ENCODE results near the gene EBI3. TPM values are rescaled to one million over a fixed set of nuclear protein-coding genes. Genes with fewer than 3 reads are reported as not detected.

EBI3 gene
- total RNA-seq, 1 donor from 2014 or later: 43.3 TPM

GRCh38 chr19:4194353-4194752 is 35.0 kb upstream of the EBI3 start:
- intact Hi-C loops (cut with micrococcal nuclease): no loop called here
- H3K36me3 Mint-ChIP-seq (ENCODE audit: low read depth): peaks cover 3% of the 10 kb centered on the region
- DNase-seq (ENCODE audit: low spot score): no peak
- peaks cover 10% of the 10 kb centered on the region for H3K9me3 Mint-ChIP-seq
- no peak overlapping the region for H3K27ac Mint-ChIP-seq
- peaks cover 17% of the 10 kb centered on the region for H3K27me3 Mint-ChIP-seq (ENCODE audit: insufficient read depth)
- H3K4me1 Mint-ChIP-seq (ENCODE audit: low read depth): peaks cover 6% of the 10 kb centered on the region
- no peak overlapping the region for H3K4me3 Mint-ChIP-seq

GRCh38 chr19:4196009-4196408 is 33.3 kb upstream of the EBI3 start:
- Mint-ChIP-seq H3K27me3 (ENCODE audit: insufficient read depth) (peaks cover 17% of the 10 kb centered on the region), H3K4me3 (no peak overlapping the region), H3K4me1 (ENCODE audit: low read depth) (peaks cover 6% of the 10 kb centered on the region), H3K27ac (no peak overlapping the region), H3K9me3 (peaks cover 10% of the 10 kb centered on the region), H3K36me3 (ENCODE audit: low read depth) (peaks cover 3% of the 10 kb centered on the region)
- intact Hi-C loops (cut with micrococcal nuclease): no loop called here
- DNase-seq (ENCODE audit: low spot score): no peak

GRCh38 chr19:4196587-4197148 is 32.7 kb upstream of the EBI3 start:
- Mint-ChIP-seq H3K27me3 (ENCODE audit: insufficient read depth) (peaks cover 17% of the 10 kb centered on the region), H3K4me1 (ENCODE audit: low read depth) (peaks cover 6% of the 10 kb centered on the region), H3K4me3 (no peak overlapping the region), H3K36me3 (ENCODE audit: low read depth) (peaks cover 3% of the 10 kb centered on the region), H3K27ac (no peak overlapping the region), H3K9me3 (peaks cover 10% of the 10 kb centered on the region)
- no peak for DNase-seq (ENCODE audit: low spot score)
- intact Hi-C loops (cut with micrococcal nuclease): no loop called here

- Mint-ChIP-seq H3K4me1 (ENCODE audit: low read depth) (peaks cover 6% of the 10 kb centered on the region), H3K36me3 (ENCODE audit: low read depth) (peaks cover 3% of the 10 kb centered on the region), H3K27ac (peak overlapping the region; percentile 21), H3K27me3 (ENCODE audit: insufficient read depth) (peaks cover 17% of the 10 kb centered on the region), H3K9me3 (peaks cover 10% of the 10 kb centered on the region), H3K4me3 (no peak overlapping the region)
- intact Hi-C loops (cut with micrococcal nuclease): no loop called here
- no peak for DNase-seq (ENCODE audit: low spot score)
Measured at GRCh38 chr19:4197228-4197624, 32.1 kb upstream of the EBI3 start.

GRCh38 chr19:4197625-4198466 is 31.5 kb upstream of the EBI3 start:
- Mint-ChIP-seq H3K4me1 (ENCODE audit: low read depth) (peaks cover 6% of the 10 kb centered on the region), H3K36me3 (ENCODE audit: low read depth) (peaks cover 3% of the 10 kb centered on the region), H3K4me3 (no peak overlapping the region), H3K27me3 (ENCODE audit: insufficient read depth) (peaks cover 17% of the 10 kb centered on the region), H3K27ac (peak overlapping the region; percentile 55), H3K9me3 (peaks cover 10% of the 10 kb centered on the region)
- no peak for DNase-seq (ENCODE audit: low spot score)
- intact Hi-C loops (cut with micrococcal nuclease): no loop called here

GRCh38 chr19:4198467-4199126 is 30.7 kb upstream of the EBI3 start:
- Mint-ChIP-seq H3K36me3 (ENCODE audit: low read depth) (peaks cover 3% of the 10 kb centered on the region), H3K4me1 (ENCODE audit: low read depth) (peaks cover 6% of the 10 kb centered on the region), H3K9me3 (peaks cover 10% of the 10 kb centered on the region), H3K27ac (no peak overlapping the region), H3K4me3 (no peak overlapping the region), H3K27me3 (ENCODE audit: insufficient read depth) (peaks cover 17% of the 10 kb centered on the region)
- DNase-seq (ENCODE audit: low spot score): no peak
- intact Hi-C loops (cut with micrococcal nuclease): no loop called here

- intact Hi-C loops (cut with micrococcal nuclease): no loop called here
- no peak overlapping the region for H3K4me3 Mint-ChIP-seq
- DNase-seq (ENCODE audit: low spot score): no peak
- peaks cover 10% of the 10 kb centered on the region for H3K9me3 Mint-ChIP-seq
- peaks cover 3% of the 10 kb centered on the region for H3K36me3 Mint-ChIP-seq (ENCODE audit: low read depth)
- H3K27ac Mint-ChIP-seq: no peak overlapping the region
- peaks cover 20% of the 10 kb centered on the region for H3K27me3 Mint-ChIP-seq (ENCODE audit: insufficient read depth)
- H3K4me1 Mint-ChIP-seq (ENCODE audit: low read depth): peaks cover 6% of the 10 kb centered on the region
Measured at GRCh38 chr19:4199699-4200293, 29.5 kb upstream of the EBI3 start.

GRCh38 chr19:4200940-4201542 is 28.3 kb upstream of the EBI3 start:
- H3K27ac Mint-ChIP-seq: no peak overlapping the region
- peaks cover 10% of the 10 kb centered on the region for H3K9me3 Mint-ChIP-seq
- H3K27me3 Mint-ChIP-seq (ENCODE audit: insufficient read depth): peaks cover 18% of the 10 kb centered on the region
- no peak for DNase-seq (ENCODE audit: low spot score)
- peaks cover 6% of the 10 kb centered on the region for H3K4me1 Mint-ChIP-seq (ENCODE audit: low read depth)
- intact Hi-C loops (cut with micrococcal nuclease): no loop called here
- H3K4me3 Mint-ChIP-seq: no peak overlapping the region
- H3K36me3 Mint-ChIP-seq (ENCODE audit: low read depth): peaks cover 3% of the 10 kb centered on the region

GRCh38 chr19:4201798-4202197 is 27.5 kb upstream of the EBI3 start:
- intact Hi-C loops (cut with micrococcal nuclease): no loop called here
- Mint-ChIP-seq H3K4me3 (no peak overlapping the region), H3K36me3 (ENCODE audit: low read depth) (peaks cover 3% of the 10 kb centered on the region)

GRCh38 chr19:4206818-4207484 is 22.4 kb upstream of the EBI3 start:
- no peak for DNase-seq (ENCODE audit: low spot score)
- H3K4me1 Mint-ChIP-seq (ENCODE audit: low read depth): no peaks in the 10 kb centered on the region
- no peaks in the 10 kb centered on the region for H3K9me3 Mint-ChIP-seq
- H3K27ac Mint-ChIP-seq: no peak overlapping the region
- peaks cover 6% of the 10 kb centered on the region for H3K27me3 Mint-ChIP-seq (ENCODE audit: insufficient read depth)
- no peaks in the 10 kb centered on the region for H3K36me3 Mint-ChIP-seq (ENCODE audit: low read depth)
- intact Hi-C loops (cut with micrococcal nuclease): no loop called here
- no peak overlapping the region for H3K4me3 Mint-ChIP-seq

More at GRCh38 chr19:4201798-4202197, 27.5 kb upstream of the EBI3 start:
- H3K9me3 Mint-ChIP-seq: peaks cover 10% of the 10 kb centered on the region
- no peak for DNase-seq (ENCODE audit: low spot score)
- peaks cover 6% of the 10 kb centered on the region for H3K4me1 Mint-ChIP-seq (ENCODE audit: low read depth)
- H3K27ac Mint-ChIP-seq: no peak overlapping the region
- peaks cover 18% of the 10 kb centered on the region for H3K27me3 Mint-ChIP-seq (ENCODE audit: insufficient read depth)

- Mint-ChIP-seq H3K27ac (no peak overlapping the region), H3K4me3 (no peak overlapping the region), H3K36me3 (ENCODE audit: low read depth) (no peaks in the 10 kb centered on the region), H3K9me3 (no peaks in the 10 kb centered on the region), H3K27me3 (ENCODE audit: insufficient read depth) (peaks cover 6% of the 10 kb centered on the region), H3K4me1 (ENCODE audit: low read depth) (no peaks in the 10 kb centered on the region)
- intact Hi-C loops (cut with micrococcal nuclease): no loop called here
- no peak for DNase-seq (ENCODE audit: low spot score)
Measured at GRCh38 chr19:4208385-4209094, 20.8 kb upstream of the EBI3 start.

All from activated T-helper 1 cell treated with anti-CD3 and anti-CD28 coated beads, Interleukin-12 subunit alpha, Interleukin-12 subunit beta, Interleukin-2, Interleukin-4 antibody, amounts not matched to agents 30 ng/mL and 10 ng/mL and 1 ng/mL, durations not matched to agents 14 hours and 24 hours and 36 hours (primary cell).